ENCODE measurements around the gene GPRC5B.

Gene GPRC5B

GRCh38 chr16:19884611-19885450 is at the start of gene GPRC5B:
GPRC5B (minus strand) TSS chr16:19884848; CDS start chr16:19872845, 12,003 bp downstream.
- DNase-seq (ENCODE audit: low read depth, low spot score) = no peak

GRCh38 chr16:19933740-19934139 is 49.1 kb upstream of the GPRC5B start:
- no peak for DNase-seq (ENCODE audit: low read depth, low spot score)

- no peak for DNase-seq (ENCODE audit: low read depth, low spot score)
Measured at GRCh38 chr16:19929062-19929511, 44.4 kb upstream of the GPRC5B start.

GRCh38 chr16:19928432-19928831 is 43.8 kb upstream of the GPRC5B start:
- DNase-seq (ENCODE audit: low read depth, low spot score) = no peak

- DNase-seq (ENCODE audit: low read depth, low spot score) = no peak
Measured at GRCh38 chr16:19926449-19927390, 42.1 kb upstream of the GPRC5B start.

- no peak for DNase-seq (ENCODE audit: low read depth, low spot score)
Measured at GRCh38 chr16:19923396-19923795, 38.7 kb upstream of the GPRC5B start.

GRCh38 chr16:19919142-19919541 is 34.5 kb upstream of the GPRC5B start:
- no peak for DNase-seq (ENCODE audit: low read depth, low spot score)

- no peak for DNase-seq (ENCODE audit: low read depth, low spot score)
Measured at GRCh38 chr16:19916064-19916463, 31.4 kb upstream of the GPRC5B start.

GRCh38 chr16:19914877-19915276 is 30.2 kb upstream of the GPRC5B start:
- no peak for DNase-seq (ENCODE audit: low read depth, low spot score)

GRCh38 chr16:19913340-19913645 is 28.6 kb upstream of the GPRC5B start:
- DNase-seq (ENCODE audit: low read depth, low spot score) = no peak

- DNase-seq (ENCODE audit: low read depth, low spot score) = no peak
Measured at GRCh38 chr16:19912455-19913339, 28.0 kb upstream of the GPRC5B start.

GRCh38 chr16:19911747-19912454 is 27.3 kb upstream of the GPRC5B start:
- DNase-seq (ENCODE audit: low read depth, low spot score) = no peak

GRCh38 chr16:19911204-19911603 is 26.6 kb upstream of the GPRC5B start:
- no peak for DNase-seq (ENCODE audit: low read depth, low spot score)

- no peak for DNase-seq (ENCODE audit: low read depth, low spot score)
Measured at GRCh38 chr16:19909750-19910322, 25.2 kb upstream of the GPRC5B start.

- DNase-seq (ENCODE audit: low read depth, low spot score) = no peak
Measured at GRCh38 chr16:19908921-19909320, 24.3 kb upstream of the GPRC5B start.

GRCh38 chr16:19907161-19907992 is 22.7 kb upstream of the GPRC5B start:
- DNase-seq (ENCODE audit: low read depth, low spot score) = peak; percentile 45

- DNase-seq (ENCODE audit: low read depth, low spot score) = no peak
Measured at GRCh38 chr16:19901164-19901563, 16.5 kb upstream of the GPRC5B start.

GRCh38 chr16:19899605-19899955 is 14.9 kb upstream of the GPRC5B start:
- no peak for DNase-seq (ENCODE audit: low read depth, low spot score)

GRCh38 chr16:19898924-19899604 is 14.4 kb upstream of the GPRC5B start:
- DNase-seq (ENCODE audit: low read depth, low spot score) = no peak

Data from activated naive CD8-positive, alpha-beta T cell treated with anti-CD3 and anti-CD28 coated beads, Interleukin-2, amount 50 U/mL, for 16 hours (primary cell).